Neural crest cell (in vitro differentiated cells): ENCODE data around the gene URB2. TPM values are rescaled to one million over a fixed set of nuclear protein-coding genes. Genes with fewer than 3 reads are reported as not detected.

Experiments
- DNase-seq: peaks from one replicate; pipeline ENCODE4 v3.0.0; 2021; ENCODE audit warnings: low read depth, mixed read lengths, low spot score
- H3K27ac Mint-ChIP-seq: one replicate; pipeline ENCODE4 v1.8.0; 2021; ENCODE audit warnings: mild to moderate bottlenecking, mixed read lengths; ENCODE audit not compliant: unreplicated experiment
- H3K27me3 Mint-ChIP-seq: 2 replicates; pipeline ENCODE4 v1.8.0; 2021; ENCODE audit warnings: low read depth, mild to moderate bottlenecking, mixed read lengths
- H3K36me3 Mint-ChIP-seq: 2 replicates; pipeline ENCODE4 v1.8.0; 2021; ENCODE audit warnings: low read depth, mild to moderate bottlenecking, mixed read lengths
- H3K4me1 Mint-ChIP-seq: 2 replicates; pipeline ENCODE4 v1.8.0; 2021; ENCODE audit warnings: mixed read lengths
- H3K4me3 Mint-ChIP-seq: one replicate; pipeline ENCODE4 v1.8.0; 2021; ENCODE audit warnings: mild to moderate bottlenecking, mixed read lengths
- H3K9me3 Mint-ChIP-seq: 2 replicates; pipeline ENCODE4 v1.8.0; 2021; ENCODE audit warnings: mixed read lengths
- total RNA-seq: library from RNA; stranded (reverse); gene quantifications from 2 replicates; pipeline ENCODE4 v1.2.1, GENCODE V29; 2021
- TF ChIP-seq, protein P1 (sequence below): fragments of 200-600 bp; sonication (generic); conservative IDR thresholded peaks from 2 replicates; pipeline ENCODE4 v1.5.0; 2021; ENCODE audit warnings: antibody characterized with exemption, mild to moderate bottlenecking

The URB2 gene
- total RNA-seq, 1 donor from 2014 or later: 27.1 TPM

DNA sequence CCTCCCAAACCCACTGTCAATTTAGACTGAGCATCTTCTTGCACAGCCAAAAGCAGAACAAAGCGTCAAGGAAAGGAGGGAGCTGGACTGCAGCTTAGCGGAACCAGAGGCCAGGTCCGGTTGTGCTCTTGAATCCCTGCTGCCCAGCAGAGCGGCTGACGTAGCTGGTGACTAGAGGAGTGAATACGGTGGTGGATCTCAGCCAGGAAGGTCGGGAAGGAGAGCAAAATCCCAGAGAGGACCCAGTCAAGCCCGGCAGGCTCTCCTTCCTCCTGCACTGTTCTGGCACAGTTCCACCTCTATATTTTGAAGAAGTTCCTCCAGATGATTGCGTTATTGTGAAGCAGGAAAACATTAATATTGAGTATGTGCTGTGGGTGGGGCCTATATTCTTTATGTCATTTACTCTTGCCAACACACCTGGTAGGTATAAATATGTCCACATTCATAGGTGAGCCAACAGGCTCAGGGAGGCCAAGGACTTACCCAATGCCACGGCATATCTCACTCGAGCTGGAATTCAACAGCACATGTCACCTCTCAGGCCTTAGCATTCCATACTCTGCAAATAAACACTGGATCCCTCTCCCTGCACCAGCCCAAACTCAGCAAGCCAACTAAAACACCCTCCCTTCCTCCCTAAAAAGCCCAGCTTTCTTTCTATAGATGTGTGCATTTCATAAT is 43.9 kb upstream of the URB2 start:
- Mint-ChIP-seq H3K4me3 (no peak overlapping the region), H3K36me3 (no peaks in the 10 kb centered on the region), H3K27ac (no peak overlapping the region), H3K9me3 (no peaks in the 10 kb centered on the region), H3K4me1 (peaks cover 18% of the 10 kb centered on the region), H3K27me3 (no peaks in the 10 kb centered on the region)
- DNase-seq: no peak
- TF ChIP-seq, protein P1, sequence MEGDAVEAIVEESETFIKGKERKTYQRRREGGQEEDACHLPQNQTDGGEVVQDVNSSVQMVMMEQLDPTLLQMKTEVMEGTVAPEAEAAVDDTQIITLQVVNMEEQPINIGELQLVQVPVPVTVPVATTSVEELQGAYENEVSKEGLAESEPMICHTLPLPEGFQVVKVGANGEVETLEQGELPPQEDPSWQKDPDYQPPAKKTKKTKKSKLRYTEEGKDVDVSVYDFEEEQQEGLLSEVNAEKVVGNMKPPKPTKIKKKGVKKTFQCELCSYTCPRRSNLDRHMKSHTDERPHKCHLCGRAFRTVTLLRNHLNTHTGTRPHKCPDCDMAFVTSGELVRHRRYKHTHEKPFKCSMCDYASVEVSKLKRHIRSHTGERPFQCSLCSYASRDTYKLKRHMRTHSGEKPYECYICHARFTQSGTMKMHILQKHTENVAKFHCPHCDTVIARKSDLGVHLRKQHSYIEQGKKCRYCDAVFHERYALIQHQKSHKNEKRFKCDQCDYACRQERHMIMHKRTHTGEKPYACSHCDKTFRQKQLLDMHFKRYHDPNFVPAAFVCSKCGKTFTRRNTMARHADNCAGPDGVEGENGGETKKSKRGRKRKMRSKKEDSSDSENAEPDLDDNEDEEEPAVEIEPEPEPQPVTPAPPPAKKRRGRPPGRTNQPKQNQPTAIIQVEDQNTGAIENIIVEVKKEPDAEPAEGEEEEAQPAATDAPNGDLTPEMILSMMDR: no peak

GRCh38 chr1:229582715-229583114 is 43.3 kb upstream of the URB2 start:
- no peaks in the 10 kb centered on the region for H3K27me3 Mint-ChIP-seq
- no peaks in the 10 kb centered on the region for H3K9me3 Mint-ChIP-seq
- DNase-seq: no peak
- H3K4me1 Mint-ChIP-seq: peaks cover 18% of the 10 kb centered on the region
- H3K4me3 Mint-ChIP-seq: no peak overlapping the region
- TF ChIP-seq, protein P1: no peak
- H3K36me3 Mint-ChIP-seq: no peaks in the 10 kb centered on the region
- no peak overlapping the region for H3K27ac Mint-ChIP-seq

GRCh38 chr1:229585338-229585737 is 40.7 kb upstream of the URB2 start:
- Mint-ChIP-seq H3K27me3 (no peaks in the 10 kb centered on the region), H3K4me3 (no peak overlapping the region), H3K27ac (no peak overlapping the region), H3K9me3 (no peaks in the 10 kb centered on the region), H3K36me3 (no peaks in the 10 kb centered on the region), H3K4me1 (peaks cover 4% of the 10 kb centered on the region)
- TF ChIP-seq, protein P1: no peak
- DNase-seq: no peak

DNA sequence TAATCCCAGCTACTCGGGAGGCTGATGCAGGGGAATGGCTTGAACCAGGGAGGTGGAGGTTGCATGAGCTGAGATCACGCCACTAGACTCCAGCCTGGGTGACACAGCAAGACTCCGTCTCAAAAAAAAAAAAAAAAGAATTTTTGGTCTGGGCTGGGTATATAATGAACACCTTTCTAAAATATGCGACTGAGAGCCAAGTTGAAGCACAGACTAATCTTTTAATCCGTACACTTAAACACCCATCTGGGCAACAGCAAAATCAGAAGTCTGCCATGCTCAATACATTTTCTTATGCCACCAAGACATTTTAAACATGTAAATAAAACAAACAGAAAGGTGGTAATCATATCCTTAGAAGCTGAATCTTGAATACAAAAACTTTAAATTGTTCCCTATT is 35.9 kb upstream of the URB2 start:
- H3K36me3 Mint-ChIP-seq: no peaks in the 10 kb centered on the region
- TF ChIP-seq, protein P1: no peak
- DNase-seq: no peak
- no peaks in the 10 kb centered on the region for H3K9me3 Mint-ChIP-seq
- no peak overlapping the region for H3K27ac Mint-ChIP-seq
- no peaks in the 10 kb centered on the region for H3K4me1 Mint-ChIP-seq
- H3K27me3 Mint-ChIP-seq: no peaks in the 10 kb centered on the region
- H3K4me3 Mint-ChIP-seq: no peak overlapping the region

DNA sequence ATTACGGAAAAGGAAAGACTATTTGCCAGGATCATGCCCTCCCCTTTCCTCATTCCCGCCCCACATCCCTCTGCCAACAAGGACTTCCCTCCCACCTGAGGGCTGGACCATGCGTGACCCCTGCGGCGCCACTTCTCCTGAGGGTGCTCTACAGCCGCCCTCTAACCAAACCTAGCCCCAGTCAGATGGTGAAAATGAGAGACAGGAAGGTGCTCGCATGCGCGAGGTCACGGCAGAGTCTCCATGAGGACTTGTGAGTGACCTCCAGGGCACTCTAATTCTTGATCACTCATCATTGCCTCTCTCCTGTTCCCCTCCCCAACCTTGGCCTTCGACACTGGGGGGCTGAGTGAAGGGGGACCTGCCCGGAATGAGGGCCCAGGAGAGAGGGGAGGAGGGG is 32.2 kb upstream of the URB2 start:
- Mint-ChIP-seq H3K36me3 (no peaks in the 10 kb centered on the region), H3K4me1 (no peaks in the 10 kb centered on the region), H3K27ac (no peak overlapping the region), H3K27me3 (no peaks in the 10 kb centered on the region), H3K4me3 (no peak overlapping the region), H3K9me3 (no peaks in the 10 kb centered on the region)
- TF ChIP-seq, protein P1: no peak
- DNase-seq: no peak
